NCI-H1105 (cell line): Measurements from ENCODE around the gene IL20RA.
"Not testable (repeated sequence)": the region's sequence is repeated elsewhere in the genome, so short reads cannot be mapped to it uniquely, and the experiment has no call there.

Source experiments
- DNase-seq: peaks from one replicate; lab custom pipeline; 2025; lab: John Stamatoyannopoulos, UW

IL20RA gene

GRCh38 chr6:136969930-136970329 is 74.8 kb downstream of the IL20RA start:
- no peak for DNase-seq

- DNase-seq, result no peak
Observed at GRCh38 chr6:136969433-136969832, 75.3 kb downstream of the IL20RA start.

GRCh38 chr6:136968837-136969236 is 75.9 kb downstream of the IL20RA start:
- no peak for DNase-seq

- no peak for DNase-seq
Observed at GRCh38 chr6:136967876-136968752, 76.7 kb downstream of the IL20RA start.

GRCh38 chr6:136964398-136964797 is 80.4 kb downstream of the IL20RA start:
- DNase-seq, result no peak

GRCh38 chr6:136963259-136963658 is 81.5 kb downstream of the IL20RA start:
- no peak for DNase-seq

- DNase-seq, result peak; percentile 95
Observed at GRCh38 chr6:136962661-136963060, 82.1 kb downstream of the IL20RA start.

- no peak for DNase-seq
Observed at GRCh38 chr6:136961848-136962247, 82.9 kb downstream of the IL20RA start.

- no peak for DNase-seq
Observed at GRCh38 chr6:136960781-136961180, 84.0 kb downstream of the IL20RA start.

- DNase-seq, result not testable (repeated sequence)
Observed at GRCh38 chr6:136959935-136960334, 84.8 kb downstream of the IL20RA start.

- peak; percentile 73 for DNase-seq
Observed at GRCh38 chr6:136959471-136959891, 85.3 kb downstream of the IL20RA start.

- DNase-seq, result no peak
Observed at GRCh38 chr6:136958168-136958567, 86.6 kb downstream of the IL20RA start.

- DNase-seq, result peak; percentile 67
Observed at GRCh38 chr6:136956590-136957544, 87.9 kb downstream of the IL20RA start.

GRCh38 chr6:136955123-136955522 is 89.6 kb downstream of the IL20RA start:
- no peak for DNase-seq

- peak; percentile 63 for DNase-seq
Observed at GRCh38 chr6:136952714-136953260, 92.0 kb downstream of the IL20RA start.

GRCh38 chr6:136950436-136951126 is 94.2 kb downstream of the IL20RA start:
- no peak for DNase-seq
